NOMO-1 treated with dmso at 0.1 percent for 144 hours (cell line): ENCODE measurements around the gene DBF4.
"Not testable (repeated sequence)": the region's sequence is repeated elsewhere in the genome, so short reads cannot be mapped to it uniquely, and the experiment has no call there.

Experiments used
- DNase-seq: peaks from one replicate; lab custom pipeline; 2025; ENCODE audit not compliant: unreplicated experiment; lab: John Stamatoyannopoulos, UW

Gene DBF4

DNA sequence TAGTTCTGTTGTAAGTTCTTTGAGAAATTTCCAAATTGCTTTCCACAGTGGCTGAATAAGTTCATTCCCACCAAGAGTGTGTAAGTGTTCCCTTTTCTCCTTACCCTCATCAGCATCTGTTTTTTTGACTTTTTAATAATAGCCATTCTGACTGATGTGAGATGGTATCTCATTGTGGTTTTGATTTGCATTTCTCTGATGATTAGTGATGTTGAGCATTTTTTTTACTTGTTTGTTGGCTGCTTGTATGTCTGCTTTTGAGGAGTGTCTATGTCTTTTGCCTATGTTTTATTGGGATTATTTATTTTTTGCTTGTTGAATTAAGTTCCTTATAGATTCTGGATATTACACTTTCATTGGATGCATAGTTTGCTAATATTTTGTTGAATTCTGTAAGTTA lies 69.6 kb downstream of the DBF4 start:
- DNase-seq = not testable (repeated sequence)

DNA sequence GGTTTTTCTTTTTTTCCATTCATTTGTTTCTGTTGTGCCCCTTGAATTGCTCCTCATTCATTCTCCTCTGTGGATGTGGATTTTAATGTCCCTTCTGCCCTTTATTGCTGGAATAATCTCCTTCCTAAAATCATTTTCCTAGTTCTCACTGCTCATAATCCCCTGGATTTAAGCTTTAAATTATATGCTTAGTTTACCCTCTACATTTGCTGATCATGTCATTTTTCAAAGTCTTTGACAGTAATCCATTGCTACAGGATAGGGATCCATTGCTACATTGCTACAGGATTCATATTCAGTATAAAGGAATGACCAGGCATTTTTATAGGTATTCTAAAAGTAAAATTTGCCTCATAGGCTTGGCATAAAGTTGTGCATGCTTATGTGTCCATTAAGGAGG lies 72.1 kb downstream of the DBF4 start:
- no peak for DNase-seq
